A673 (cell line): Measurements from ENCODE around the gene DARS2. TPM values are rescaled to one million over a fixed set of nuclear protein-coding genes. Genes with fewer than 3 reads are reported as not detected.

Experiments used
- BruUV-seq: library from RNA; stranded (reverse); fragments of 400-500 nt; replicated peaks from 2 replicates; lab custom pipeline; 2021; lab: Mats Ljungman, UMichigan
- CTCF ChIA-PET: fragments of 300-600 bp; sonication (Branson Sonifier 250); formaldehyde crosslinking; loops from one replicate; lab custom pipeline; 2022; ENCODE audit warnings: antibody characterized with exemption; lab: Charles Lee
- POLR2A ChIA-PET: fragments of 300-600 bp; sonication (Branson Sonifier 250); formaldehyde crosslinking; loops from one replicate; lab custom pipeline; 2022; ENCODE audit warnings: antibody characterized with exemption; ENCODE audit not compliant: low non-redundant PET; lab: Charles Lee
- DNase-seq: peaks from one replicate; pipeline ENCODE4 v3.0.0-alpha.2; 2015; ENCODE audit warnings: low spot score
- H3K27ac ChIP-seq: fragments of 200-600 bp; sonication (generic); 2 replicates; pipeline ENCODE4 v1.5.1; 2016; ENCODE audit warnings: mixed run types, low read depth, mild to moderate bottlenecking, mixed read lengths, antibody characterized with exemption, low read length; ENCODE audit not compliant: poor library complexity, severe bottlenecking
- H3K27me3 ChIP-seq: fragments of 200-600 bp; sonication (generic); replicated peaks from 2 replicates; pipeline ENCODE4 v1.6.1; 2017; ENCODE audit warnings: mixed run types, low read depth, mild to moderate bottlenecking, mixed read lengths, antibody characterized with exemption, low read length; ENCODE audit not compliant: insufficient read depth, poor library complexity
- H3K36me3 ChIP-seq: fragments of 200-600 bp; sonication (generic); 2 replicates; pipeline ENCODE4 v1.6.1; 2016; ENCODE audit warnings: mixed run types, mild to moderate bottlenecking, mixed read lengths, antibody characterized with exemption, low read length; ENCODE audit not compliant: insufficient read depth, poor library complexity, severe bottlenecking
- H3K4me1 ChIP-seq: fragments of 200-600 bp; sonication (generic); 2 replicates; pipeline ENCODE4 v1.6.1; 2017; ENCODE audit warnings: mixed run types, mild to moderate bottlenecking, mixed read lengths, antibody characterized with exemption, low read length; ENCODE audit not compliant: insufficient read depth, poor library complexity, severe bottlenecking
- H3K4me3 ChIP-seq: fragments of 200-600 bp; sonication (generic); 2 replicates; pipeline ENCODE4 v1.5.1; 2016; ENCODE audit warnings: low read depth, mixed run types, mild to moderate bottlenecking, mixed read lengths, low read length; ENCODE audit not compliant: poor library complexity, severe bottlenecking
- H3K9me3 ChIP-seq: fragments of 200-600 bp; sonication (generic); 2 replicates; pipeline ENCODE4 v1.6.1; 2016; ENCODE audit warnings: mixed run types, low read depth, mild to moderate bottlenecking, mixed read lengths, antibody characterized with exemption, low read length; ENCODE audit not compliant: poor library complexity, severe bottlenecking
- CTCF ChIP-seq: fragments of 300-800, 200-600 bp; sonication (generic); conservative IDR thresholded peaks from 2 replicates; pipeline ENCODE4 v1.5.1; 2017; ENCODE audit warnings: low read depth, mild to moderate bottlenecking, antibody characterized with exemption, low read length, moderate library complexity, mixed read lengths
- EZH2 ChIP-seq: fragments of 200-600 bp; sonication (generic); IDR thresholded peaks from 2 replicates; pipeline ENCODE4 v1.6.1; 2017; ENCODE audit warnings: borderline replicate concordance, low read depth, mild to moderate bottlenecking, mixed read lengths, antibody characterized with exemption, low read length; ENCODE audit not compliant: poor library complexity, severe bottlenecking
- intact Hi-C: fragments of 100-400 bp; cut with micrococcal nuclease; formaldehyde crosslinking; loops from one replicate; pipeline ENCODE4 v1.10.0; 2022; ENCODE audit not compliant: unreplicated experiment
- total RNA-seq: library from RNA; stranded (reverse); gene quantifications from 2 replicates; pipeline ENCODE4 v1.2.3, GENCODE V29; 2021

The DARS2 gene
- total RNA-seq, 1 experiment from 2014 or later: 41.6 TPM

GRCh38 chr1:173852105-173852504 is 27.6 kb downstream of the DARS2 start:
- Histone ChIP-seq H3K27ac (no peak overlapping the region), H3K9me3 (no peaks in the 10 kb centered on the region), H3K27me3 (no peaks in the 10 kb centered on the region), H3K4me1 (no peaks in the 10 kb centered on the region), H3K4me3 (no peak overlapping the region), H3K36me3 (peaks cover 36% of the 10 kb centered on the region)
- POLR2A ChIA-PET: no interaction called here
- DNase-seq: no peak
- TF ChIP-seq CTCF (no peak), EZH2 (no peak)
- no TSS peak for BruUV-seq
- intact Hi-C loops: no loop called here
- CTCF ChIA-PET: no interaction called here

DNA sequence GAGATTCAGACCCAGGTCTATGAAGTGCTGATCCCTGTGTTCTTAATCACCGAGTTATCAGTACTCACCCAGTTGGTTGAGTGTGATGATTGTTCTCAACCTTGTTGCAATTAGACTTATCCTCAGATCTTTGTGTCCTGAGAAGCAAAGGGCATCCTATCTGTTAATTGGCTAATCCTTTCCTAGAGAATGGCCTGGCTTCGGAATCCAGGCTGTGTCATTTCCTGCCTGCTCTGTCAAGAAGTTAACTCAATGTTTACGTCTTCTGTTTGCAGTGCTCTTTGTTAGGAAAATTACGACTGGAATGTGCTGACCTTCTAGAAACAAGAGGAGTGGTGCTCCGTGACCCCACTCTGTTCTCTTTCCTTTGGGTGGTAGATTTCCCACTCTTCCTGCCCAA is 28.6 kb downstream of the DARS2 start:
- no peak for TF ChIP-seq CTCF
- no peak for TF ChIP-seq EZH2
- no peaks in the 10 kb centered on the region for H3K9me3 ChIP-seq
- ChIA-PET POLR2A (no interaction called here), CTCF (no interaction called here)
- intact Hi-C loops: no loop called here
- BruUV-seq: no TSS peak
- no peaks in the 10 kb centered on the region for H3K4me1 ChIP-seq
- no peaks in the 10 kb centered on the region for H3K27me3 ChIP-seq
- H3K27ac ChIP-seq: peak overlapping the region; percentile 24
- peak; percentile 50 for DNase-seq
- H3K4me3 ChIP-seq: no peak overlapping the region
- H3K36me3 ChIP-seq: peaks cover 44% of the 10 kb centered on the region

DNA sequence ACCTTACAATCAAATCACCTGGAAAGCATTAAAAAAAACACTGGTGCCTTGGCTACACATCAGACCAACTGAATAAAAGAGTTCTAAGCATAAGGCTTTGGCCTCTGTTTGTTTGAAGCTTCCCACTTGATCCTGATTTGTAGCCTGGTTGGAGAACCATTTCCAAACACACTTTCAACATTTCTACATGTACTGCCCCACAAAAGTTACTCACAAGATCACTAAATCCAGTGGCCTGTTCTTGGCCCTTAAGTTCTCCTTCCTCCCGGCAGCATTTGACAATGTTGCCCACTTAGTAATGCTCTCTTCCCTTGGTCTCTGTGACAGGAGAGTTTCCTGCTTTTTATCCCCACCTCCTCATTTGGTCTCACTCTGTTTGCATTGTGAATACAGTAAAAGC is 31.5 kb downstream of the DARS2 start:
- no peak overlapping the region for H3K27ac ChIP-seq

More for the DNA sequence above, 31.5 kb downstream of the DARS2 start:
- Histone ChIP-seq H3K27me3 (no peaks in the 10 kb centered on the region), H3K36me3 (peaks cover 60% of the 10 kb centered on the region), H3K9me3 (no peaks in the 10 kb centered on the region), H3K4me1 (no peaks in the 10 kb centered on the region), H3K4me3 (no peak overlapping the region)
- DNase-seq: no peak
- ChIA-PET CTCF (no interaction called here), POLR2A (no interaction called here)
- intact Hi-C loops: no loop called here
- BruUV-seq: no TSS peak
- TF ChIP-seq CTCF: no peak
- TF ChIP-seq EZH2: no peak
